PFSK-1 (cell line): ENCODE data around the gene CACNG4.

Experiments
- POLR2AphosphoS5 ChIP-seq: IDR thresholded peaks from 2 replicates; pipeline ENCODE4 v1.6.1; 2012; ENCODE audit warnings: low read depth, mild to moderate bottlenecking, control low read depth, low read length, moderate library complexity
- SIN3A ChIP-seq: IDR thresholded peaks from 2 replicates; pipeline ENCODE4 v1.6.1; 2012; ENCODE audit warnings: mild to moderate bottlenecking, low read length, moderate library complexity, borderline replicate concordance; ENCODE audit not compliant: insufficient read depth
- TAF1 ChIP-seq: IDR thresholded peaks from 2 replicates; pipeline ENCODE4 v1.6.1; 2012; ENCODE audit warnings: low read length, control low read depth, borderline replicate concordance; ENCODE audit not compliant: insufficient read depth

GRCh38 chr17:66970797-66971196 is 6.3 kb downstream of the CACNG4 start:
- TF ChIP-seq POLR2AphosphoS5 (no peak), TAF1 (no peak), SIN3A (no peak)
